Breast epithelium (tissue), 3 donors: ENCODE measurements around the gene KCNK5.

ENCODE experiments used
- POLR2A ChIP-seq: fragments of 450-650 bp; IDR thresholded peaks from one replicate; pipeline ENCODE4 v1.6.1; 2016; ENCODE audit warnings: antibody characterized with exemption, mild to moderate bottlenecking, moderate library complexity
- POLR2AphosphoS5 ChIP-seq, 3 donors: sonication (generic); formaldehyde crosslinking; IDR thresholded peaks; one replicate each; pipeline ENCODE4 v1.6.1; 2017; ENCODE audit warnings: antibody characterized with exemption in 3 of 3
- TF ChIP-seq, protein P1 (sequence below), 3 donors: fragments of 450-650 bp; IDR thresholded peaks; one replicate each; pipeline ENCODE4 v1.5.1; 2016 to 2017; ENCODE audit warnings: antibody characterized with exemption in 3 of 3, mild to moderate bottlenecking in 3 of 3, moderate library complexity in 3 of 3

DNA sequence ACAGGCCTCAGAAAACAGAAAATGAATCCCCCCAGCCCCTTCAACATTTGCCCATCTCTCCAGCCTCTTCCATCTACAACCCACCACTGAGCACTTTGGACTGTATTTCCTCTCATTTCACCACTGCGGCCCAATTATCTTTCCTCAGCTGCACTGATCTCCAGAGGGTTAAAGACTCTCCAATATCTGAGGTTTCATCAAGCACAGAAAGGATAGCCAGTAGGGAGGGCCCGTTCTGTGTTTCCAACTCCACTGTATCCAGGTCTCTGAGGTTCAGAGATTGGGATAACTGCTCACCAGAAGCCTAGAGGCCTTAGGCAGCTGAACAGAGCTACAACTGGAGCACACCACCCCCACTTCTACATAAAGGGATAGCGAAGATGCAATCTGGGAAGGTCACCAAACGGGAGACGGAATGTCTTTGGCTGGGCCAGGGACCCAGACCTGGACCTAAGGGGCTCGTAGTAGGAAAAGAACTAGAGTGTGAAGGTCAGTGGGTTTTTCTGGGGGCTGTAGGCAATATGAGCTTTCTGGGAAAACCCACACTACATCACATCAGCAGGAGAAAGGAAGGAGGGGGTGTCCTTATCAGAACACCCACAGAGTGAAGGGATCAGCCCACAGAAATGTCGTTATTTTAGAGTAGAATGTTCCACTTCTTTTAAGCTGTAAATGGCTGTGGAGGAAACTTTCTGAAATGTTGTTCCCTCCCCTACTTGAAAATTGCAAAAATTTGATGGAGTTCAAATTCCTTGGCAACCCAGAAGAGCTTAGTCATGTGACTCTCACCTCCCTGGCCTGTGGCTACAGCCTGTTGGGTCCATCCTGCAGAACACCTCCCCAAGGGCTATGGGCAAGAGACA, 7.3 kb downstream of the KCNK5 start:
- TF ChIP-seq, protein P1, sequence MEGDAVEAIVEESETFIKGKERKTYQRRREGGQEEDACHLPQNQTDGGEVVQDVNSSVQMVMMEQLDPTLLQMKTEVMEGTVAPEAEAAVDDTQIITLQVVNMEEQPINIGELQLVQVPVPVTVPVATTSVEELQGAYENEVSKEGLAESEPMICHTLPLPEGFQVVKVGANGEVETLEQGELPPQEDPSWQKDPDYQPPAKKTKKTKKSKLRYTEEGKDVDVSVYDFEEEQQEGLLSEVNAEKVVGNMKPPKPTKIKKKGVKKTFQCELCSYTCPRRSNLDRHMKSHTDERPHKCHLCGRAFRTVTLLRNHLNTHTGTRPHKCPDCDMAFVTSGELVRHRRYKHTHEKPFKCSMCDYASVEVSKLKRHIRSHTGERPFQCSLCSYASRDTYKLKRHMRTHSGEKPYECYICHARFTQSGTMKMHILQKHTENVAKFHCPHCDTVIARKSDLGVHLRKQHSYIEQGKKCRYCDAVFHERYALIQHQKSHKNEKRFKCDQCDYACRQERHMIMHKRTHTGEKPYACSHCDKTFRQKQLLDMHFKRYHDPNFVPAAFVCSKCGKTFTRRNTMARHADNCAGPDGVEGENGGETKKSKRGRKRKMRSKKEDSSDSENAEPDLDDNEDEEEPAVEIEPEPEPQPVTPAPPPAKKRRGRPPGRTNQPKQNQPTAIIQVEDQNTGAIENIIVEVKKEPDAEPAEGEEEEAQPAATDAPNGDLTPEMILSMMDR (IDR thresholded peaks at IDR 0.05): no peak
- TF ChIP-seq POLR2A: no peak
- no peak for TF ChIP-seq POLR2AphosphoS5 (IDR thresholded peaks at IDR 0.05)
